Adrenal gland (tissue), 12 donors: Measurements from ENCODE around the gene XCR1. TPM values are rescaled to one million over a fixed set of nuclear protein-coding genes. Genes with fewer than 3 reads are reported as not detected.
"Not testable (repeated sequence)": the region's sequence is repeated elsewhere in the genome, so short reads cannot be mapped to it uniquely, and the experiment has no call there.

ENCODE experiments used
- DNase-seq, 7 donors: peaks; one replicate each; pipeline ENCODE4 v3.0.0-alpha.2; 2019 to 2020
- H3K27ac ChIP-seq, 5 donors: fragments of 200-600 bp; sonication (generic) in 4 of 5; 1 replicate in 3 of 5; 2 replicates in 2 of 5; pipeline versions ENCODE4 v1.5.1 to v1.8.0; 2016 to 2020; ENCODE audit warnings: mild to moderate bottlenecking in 1 of 5
- H3K27me3 ChIP-seq: fragments of 200-600 bp; 2 replicates; pipeline ENCODE4 v1.8.0; 2021
- H3K36me3 ChIP-seq, 2 donors: fragments of 200-600 bp; replicated peaks in 1 of 2; 1 replicate in 1 of 2; 2 replicates in 1 of 2; pipeline versions ENCODE4 v1.5.1 to v1.8.0; 2018 to 2022
- H3K4me1 ChIP-seq, 2 donors: fragments of 200-600 bp; replicated peaks in 1 of 2; 1 replicate in 1 of 2; 2 replicates in 1 of 2; pipeline versions ENCODE4 v1.5.1 to v1.8.0; 2018 to 2021
- H3K4me3 ChIP-seq, 4 donors: fragments of 200-600 bp; sonication (generic) in 3 of 4; one replicate each; pipeline ENCODE4 v1.5.1; 2016 to 2018
- H3K9me3 ChIP-seq, 3 donors: fragments of 200-600 bp; sonication (generic) in 1 of 3; replicated peaks in 1 of 3; 1 replicate in 2 of 3; 2 replicates in 1 of 3; pipeline versions ENCODE4 v1.5.1 to v1.8.0; 2016 to 2021
- POLR2A ChIP-seq, 2 donors: fragments of 450-650 bp; IDR thresholded peaks; one replicate each; pipeline ENCODE4 v1.6.1; 2017; ENCODE audit warnings: antibody characterized with exemption in 2 of 2, mild to moderate bottlenecking in 2 of 2, moderate library complexity in 1 of 2
- WGBS, 4 donors: extraction: QIAGEN DNeasy Blood & Tissue Kit in 2 of 4; methylation state at CpG; one replicate each; pipeline versions ENCODE4 v1.1.5 to v1.1.7; 2013 to 2017; 5-methylcytosine and 5-hydroxymethylcytosine counted together
- intact Hi-C, 2 donors: fragments of 100-400 bp; cut with DNase I; formaldehyde crosslinking; loops; one replicate each; pipeline versions ENCODE4 v1.14.1 to v1.15.0; 2022 to 2023
- polyA plus RNA-seq, 3 donors: library from polyadenylated mRNA; stranded (reverse); fragments of 200-250 nt in 2 of 3; fragments of 350-450 nt in 1 of 3; fragmentation: Illumina TruSeq in 1 of 3; extraction: RNeasy Lipid Tissue Mini Kit (QIAGEN cat#74804) in 1 of 3; gene quantifications; one replicate each; pipeline ENCODE4 v1.2.3, GENCODE V29; 2013 to 2014
- total RNA-seq, 9 donors: library from RNA; depleted of rRNA in 4 of 9; stranded (reverse); fragments of >200 nt in 4 of 9; fragments of 120-200 nt in 1 of 9; fragmentation: NEBNext Ultra II Directional in 1 of 9; extraction: Animal tissue kit (Norgen Biotek cat#: 25700) in 1 of 9; gene quantifications; one replicate each; pipeline versions ENCODE4 v1.1.0 to v1.2.4, GENCODE V29; 2013 to 2023
- TF ChIP-seq, protein P1 (sequence below), 6 experiments: fragments of 450-650 bp in 4 of 6; fragments of 200-600 bp in 2 of 6; sonication (generic) in 1 of 6; IDR thresholded peaks; 1 replicate in 5 of 6; 2 replicates in 1 of 6; pipeline versions ENCODE4 v1.5.1 to v1.8.0; 2016 to 2021; ENCODE audit warnings: antibody characterized with exemption in 6 of 6, mild to moderate bottlenecking in 2 of 6, moderate library complexity in 1 of 6
- donor health status: healthy with polysubstance abuse.
- donor health status: Bipolar disorder and iron deficiency.
- donor health status: DM: yes; HTN: yes; CAD: no.
- donor health status: DM: no; HTN: no; CAD: no.
- donor health status: DM: no; HTN: no; CAD: no.
- donor health status: DM: yes; HTN: yes; CAD: no.

Gene XCR1
- total and polyA plus RNA-seq, 12 donors: under 0.01 to 0.18 (median 0.13) TPM; not detected in 5

DNA sequence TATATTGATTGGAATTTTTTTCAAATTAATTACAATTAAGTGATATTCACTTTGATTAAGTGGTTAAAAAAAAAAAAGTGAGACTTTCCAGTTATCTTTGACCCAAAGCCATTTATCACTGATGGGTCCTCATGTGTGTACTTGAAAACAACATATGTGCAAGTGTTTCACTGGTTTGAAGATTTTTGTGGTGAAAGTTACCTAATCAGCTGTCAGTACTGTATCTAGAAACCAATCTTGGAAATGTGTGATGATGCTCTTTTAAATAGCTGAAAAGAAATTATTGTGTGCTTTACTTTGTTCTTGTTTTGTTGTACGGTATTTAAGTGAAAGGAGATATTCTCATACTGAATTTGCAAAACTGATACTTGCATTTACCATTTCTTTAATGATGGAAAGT lies 11.6 kb upstream of the XCR1 start:
- H3K27ac ChIP-seq: no peak overlapping the region
- H3K4me1 ChIP-seq: no peaks in the 10 kb centered on the region
- H3K9me3 ChIP-seq: peaks cover 0 to 6% (median 0%) of the 10 kb centered on the region in 3 donors
- H3K4me3 ChIP-seq: no peak overlapping the region
- H3K36me3 ChIP-seq: no peaks in the 10 kb centered on the region
- intact Hi-C loops: no loop called here
- no peak for DNase-seq
- 95 to 97% (median 95%) methylated on average over 1 of the region's 1 CpG for WGBS, 4 donors
- no peaks in the 10 kb centered on the region for H3K27me3 ChIP-seq
- no peak for TF ChIP-seq POLR2A (IDR thresholded peaks at IDR 0.05)
- TF ChIP-seq, protein P1, sequence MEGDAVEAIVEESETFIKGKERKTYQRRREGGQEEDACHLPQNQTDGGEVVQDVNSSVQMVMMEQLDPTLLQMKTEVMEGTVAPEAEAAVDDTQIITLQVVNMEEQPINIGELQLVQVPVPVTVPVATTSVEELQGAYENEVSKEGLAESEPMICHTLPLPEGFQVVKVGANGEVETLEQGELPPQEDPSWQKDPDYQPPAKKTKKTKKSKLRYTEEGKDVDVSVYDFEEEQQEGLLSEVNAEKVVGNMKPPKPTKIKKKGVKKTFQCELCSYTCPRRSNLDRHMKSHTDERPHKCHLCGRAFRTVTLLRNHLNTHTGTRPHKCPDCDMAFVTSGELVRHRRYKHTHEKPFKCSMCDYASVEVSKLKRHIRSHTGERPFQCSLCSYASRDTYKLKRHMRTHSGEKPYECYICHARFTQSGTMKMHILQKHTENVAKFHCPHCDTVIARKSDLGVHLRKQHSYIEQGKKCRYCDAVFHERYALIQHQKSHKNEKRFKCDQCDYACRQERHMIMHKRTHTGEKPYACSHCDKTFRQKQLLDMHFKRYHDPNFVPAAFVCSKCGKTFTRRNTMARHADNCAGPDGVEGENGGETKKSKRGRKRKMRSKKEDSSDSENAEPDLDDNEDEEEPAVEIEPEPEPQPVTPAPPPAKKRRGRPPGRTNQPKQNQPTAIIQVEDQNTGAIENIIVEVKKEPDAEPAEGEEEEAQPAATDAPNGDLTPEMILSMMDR (IDR thresholded peaks at IDR 0.05): no peak

DNA sequence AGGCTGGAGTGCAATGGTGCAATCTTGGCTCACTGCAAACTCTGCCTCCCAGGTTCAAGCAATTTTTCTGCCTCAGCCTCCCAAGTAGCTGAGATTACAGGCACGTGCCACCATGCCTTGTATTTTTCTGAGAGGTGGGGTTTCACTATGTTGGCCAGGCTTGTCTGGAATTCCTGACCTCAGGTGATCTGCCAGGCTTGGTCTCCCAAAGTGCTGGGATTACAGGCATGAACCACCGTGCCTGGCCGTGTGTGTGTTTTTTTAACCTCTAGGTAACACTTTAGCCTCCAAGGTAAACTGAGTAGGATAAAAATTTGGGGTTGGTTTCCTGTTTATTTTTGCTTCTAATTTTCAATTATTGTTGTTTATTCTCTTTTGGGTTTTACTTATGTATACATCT lies 10.8 kb upstream of the XCR1 start:
- DNase-seq, intact Hi-C loops: not testable (repeated sequence)

DNA sequence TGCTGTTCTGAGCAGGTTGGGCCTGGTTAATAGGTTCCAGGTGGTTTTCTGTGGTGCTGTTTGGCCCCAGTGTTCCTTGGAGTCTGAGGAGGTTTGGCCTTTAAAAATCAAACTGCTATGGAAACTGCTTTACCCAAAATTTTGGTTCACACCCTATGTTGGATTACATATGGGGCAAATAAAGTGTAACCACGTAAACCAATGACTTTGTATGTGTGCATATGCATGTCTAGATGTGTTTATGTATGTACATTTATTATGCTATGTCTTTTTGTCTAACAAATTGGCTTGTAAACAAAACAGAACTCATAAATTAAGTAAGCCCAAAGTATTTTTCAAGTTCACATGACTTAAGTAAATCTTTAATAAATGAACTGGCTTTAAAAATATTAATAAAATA lies 8.9 kb upstream of the XCR1 start:
- intact Hi-C loops: no loop called here
- no peak overlapping the region for H3K27ac ChIP-seq
- H3K4me3 ChIP-seq: no peak overlapping the region
- DNase-seq: no peak
- WGBS, 4 donors: 84 to 89% (median 86%) methylated on average over 1 of the region's 1 CpG
- no peaks in the 10 kb centered on the region for H3K27me3 ChIP-seq
- H3K4me1 ChIP-seq: no peaks in the 10 kb centered on the region
- no peaks in the 10 kb centered on the region for H3K9me3 ChIP-seq
- no peak for TF ChIP-seq POLR2A (IDR thresholded peaks at IDR 0.05)
- TF ChIP-seq, protein P1 (IDR thresholded peaks at IDR 0.05): no peak
- no peaks in the 10 kb centered on the region for H3K36me3 ChIP-seq

More for the DNA sequence above, 10.8 kb upstream of the XCR1 start:
- H3K4me1 ChIP-seq, H3K27ac ChIP-seq, H3K27me3 ChIP-seq, H3K4me3 ChIP-seq, H3K36me3 ChIP-seq, H3K9me3 ChIP-seq: not testable (repeated sequence)
- 60 to 77% (median 68%) methylated on average over 3 of the region's 3 CpGs for WGBS, 4 donors

DNA sequence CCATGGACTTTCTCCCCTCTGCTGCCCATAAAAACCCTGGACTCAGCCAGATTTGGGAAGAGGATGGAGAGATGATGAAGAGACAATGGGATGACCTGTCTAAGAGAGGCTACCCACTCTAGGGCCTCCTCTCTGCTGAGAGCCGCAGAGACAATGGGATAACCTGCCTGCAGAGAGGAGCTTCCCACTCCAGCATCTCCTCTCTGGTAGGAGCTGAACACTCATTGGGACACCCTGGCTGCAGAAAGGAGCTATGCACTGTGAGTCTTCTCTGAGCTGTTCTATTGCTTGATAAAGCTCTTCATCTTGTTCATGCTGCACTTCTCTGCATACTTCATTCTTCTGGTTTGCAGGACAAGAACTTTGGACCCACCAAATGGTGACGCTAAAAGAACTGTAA lies 4.5 kb upstream of the XCR1 start:
- DNase-seq: no peak
- intact Hi-C loops: no loop called here
- TF ChIP-seq POLR2A (IDR thresholded peaks at IDR 0.05): no peak
- TF ChIP-seq, protein P1 (IDR thresholded peaks at IDR 0.05): no peak
- Histone ChIP-seq H3K27ac (no peak overlapping the region), H3K9me3 (no peaks in the 10 kb centered on the region), H3K36me3 (no peaks in the 10 kb centered on the region), H3K4me1 (no peaks in the 10 kb centered on the region), H3K4me3 (no peak overlapping the region), H3K27me3 (no peaks in the 10 kb centered on the region)
- 83 to 94% (median 93%) methylated on average over 2 of the region's 2 CpGs for WGBS, 4 donors

DNA sequence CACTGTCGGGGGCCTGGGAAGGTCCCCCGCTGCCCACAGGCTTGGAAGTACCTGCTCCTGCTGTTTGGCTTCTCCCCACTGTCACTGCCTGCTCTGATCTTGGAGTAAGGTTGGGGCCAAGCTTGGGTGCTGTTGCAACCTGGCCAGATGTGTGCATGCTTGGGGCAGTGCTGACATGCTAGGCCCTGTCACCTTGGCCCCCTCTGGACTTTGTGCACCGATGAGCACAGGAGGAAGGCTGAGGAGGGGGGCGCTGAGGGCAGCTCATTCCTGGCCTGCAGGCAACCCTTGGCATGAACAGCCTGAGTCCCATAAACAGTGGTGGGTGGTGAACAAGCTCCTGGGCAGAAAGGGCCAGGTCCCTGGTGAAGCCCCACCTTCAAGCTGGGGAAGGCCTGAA lies 4.0 kb upstream of the XCR1 start:
- Histone ChIP-seq H3K36me3 (no peaks in the 10 kb centered on the region), H3K27me3 (no peaks in the 10 kb centered on the region), H3K4me1 (no peaks in the 10 kb centered on the region), H3K4me3 (no peak overlapping the region), H3K27ac (no peak overlapping the region), H3K9me3 (no peaks in the 10 kb centered on the region)
- no peak for DNase-seq
- intact Hi-C loops: no loop called here
- WGBS, 4 donors: 76 to 94% (median 85%) methylated on average over 2 to 4 of the region's 4 CpGs
- TF ChIP-seq, protein P1 (IDR thresholded peaks at IDR 0.05): no peak
- TF ChIP-seq POLR2A (IDR thresholded peaks at IDR 0.05): no peak
